ENCODE measurements around the gene IBTK. TPM values are rescaled to one million over a fixed set of nuclear protein-coding genes. Genes with fewer than 3 reads are reported as not detected.

Gene IBTK
- polyA plus RNA-seq, 4 donors = 39.9 to 49.2 (median 47.3) TPM

DNA sequence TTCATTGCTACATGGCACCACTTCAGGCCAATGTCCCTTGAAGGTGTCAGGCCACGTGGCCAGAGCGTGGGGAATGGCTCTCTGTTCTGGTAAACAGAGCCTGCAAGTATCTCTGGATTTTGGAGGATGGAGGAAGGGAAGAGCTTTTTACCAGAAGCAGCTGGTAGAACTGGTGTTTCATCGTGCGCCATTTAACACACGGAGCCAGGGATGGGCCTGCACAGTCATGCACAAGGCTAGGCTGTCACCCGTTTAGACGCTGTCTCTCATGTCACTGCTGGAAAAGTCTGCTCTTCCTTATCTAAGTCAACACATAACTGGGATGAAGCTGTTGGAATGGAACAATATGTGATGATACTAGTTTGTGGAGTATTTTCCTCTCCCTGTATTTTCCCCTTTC lies 123.9 kb downstream of the IBTK start:
- DNase-seq (ENCODE audit: low read depth in 4 of 4, low spot score in 3 of 4) = no peak

Other genes starting within 250 kb of the IBTK start
- 100 to 1,000 TPM in 1 of 4 donors, 10 to 100 TPM in 3; 27.2 to 125 (median 36.2) TPM for gene TPBG, start 116.1 kb upstream of the IBTK start, polyA plus RNA-seq (ENCODE audit: insufficient read length in 4 of 4)

All from left renal pelvis (tissue), 4 donors.